Colonic mucosa (tissue), 4 donors: ENCODE data around the gene UTP3. TPM values are rescaled to one million over a fixed set of nuclear protein-coding genes. Genes with fewer than 3 reads are reported as not detected.

Experiments
- DNase-seq: peaks from one replicate; pipeline ENCODE4 v3.0.0-alpha.2; 2020
- H3K27ac ChIP-seq: fragments of 200-600 bp; one replicate; pipeline ENCODE4 v1.8.0; 2021
- H3K27me3 ChIP-seq: fragments of 200-600 bp; one replicate; pipeline ENCODE4 v1.8.0; 2021
- H3K36me3 ChIP-seq: fragments of 200-600 bp; one replicate; pipeline ENCODE4 v1.8.0; 2021
- H3K4me1 ChIP-seq: fragments of 200-600 bp; one replicate; pipeline ENCODE4 v1.8.0; 2021; ENCODE audit warnings: mild to moderate bottlenecking
- H3K4me3 ChIP-seq: fragments of 200-600 bp; one replicate; pipeline ENCODE4 v1.8.0; 2021
- H3K9ac ChIP-seq, 2 donors: one replicate each; pipeline ENCODE4 v1.7.0; 2013; ENCODE audit warnings: control low read depth in 2 of 2, low read depth in 2 of 2, low read length in 2 of 2
- H3K9me3 ChIP-seq: fragments of 200-600 bp; one replicate; pipeline ENCODE4 v1.8.0; 2021
- CTCF ChIP-seq: fragments of 200-600 bp; IDR thresholded peaks from one replicate; pipeline ENCODE4 v1.8.0; 2022; ENCODE audit warnings: antibody characterized with exemption, mild to moderate bottlenecking
- intact Hi-C: fragments of 100-400 bp; cut with DNase I; formaldehyde crosslinking; loops from one replicate; pipeline ENCODE4 v1.14.1; 2022
- total RNA-seq, 2 donors: library from RNA; stranded (reverse); fragmentation: NEBNext Ultra II Directional in 1 of 2; extraction: Animal tissue kit (Norgen Biotek cat#: 25700) in 1 of 2; gene quantifications; one replicate each; pipeline ENCODE4 v1.2.1, GENCODE V29; 2021
- donor health status: healthy.
- donor health status: DM: no; HTN: no; CAD: no.
- donor health status: DM: no; HTN: no; CAD: no.

The UTP3 gene
- total RNA-seq, 2 donors from 2014 or later = 20.0 to 22.8 TPM

GRCh38 chr4:70714079-70714887, 26.0 kb downstream of the UTP3 start:
- TF ChIP-seq CTCF = no peak
- H3K9me3 ChIP-seq = no peaks in the 10 kb centered on the region
- no peak overlapping the region for H3K27ac ChIP-seq

GRCh38 chr4:70715097-70715496, 26.8 kb downstream of the UTP3 start:
- Histone ChIP-seq H3K4me3 (no peak overlapping the region), H3K4me1 (no peaks in the 10 kb centered on the region), H3K36me3 (no peaks in the 10 kb centered on the region), H3K27me3 (no peaks in the 10 kb centered on the region), H3K9me3 (no peaks in the 10 kb centered on the region), H3K9ac (no peak overlapping the region), H3K27ac (no peak overlapping the region)
- no peak for TF ChIP-seq CTCF
- no peak for DNase-seq
- intact Hi-C loops = loop anchor here (10.0 kb wide), 1 partner anchor 120 kb away; the partner anchor contains the start of gene GRSF1

More at GRCh38 chr4:70714079-70714887, 26.0 kb downstream of the UTP3 start:
- Histone ChIP-seq H3K36me3 (no peaks in the 10 kb centered on the region), H3K4me1 (no peaks in the 10 kb centered on the region), H3K9ac (no peak overlapping the region), H3K27me3 (no peaks in the 10 kb centered on the region), H3K4me3 (no peak overlapping the region)
- intact Hi-C loops = loop anchor here (10.0 kb wide), 1 partner anchor 121 kb away; the partner anchor contains the start of gene GRSF1
- DNase-seq = no peak

GRCh38 chr4:70718811-70719604, 30.7 kb downstream of the UTP3 start:
- no peak overlapping the region for H3K9ac ChIP-seq
- no peak for DNase-seq
- H3K36me3 ChIP-seq = no peaks in the 10 kb centered on the region
- H3K27me3 ChIP-seq = no peaks in the 10 kb centered on the region
- H3K9me3 ChIP-seq = no peaks in the 10 kb centered on the region
- no peaks in the 10 kb centered on the region for H3K4me1 ChIP-seq
- no peak overlapping the region for H3K4me3 ChIP-seq
- TF ChIP-seq CTCF = no peak
- no peak overlapping the region for H3K27ac ChIP-seq
- intact Hi-C loops = loop anchor here (10.0 kb wide), 1 partner anchor 116 kb away; the partner anchor contains the start of gene GRSF1

- DNase-seq = no peak
- Histone ChIP-seq H3K27ac (no peak within 1 kb of the TSS), H3K9ac (peak within 1 kb of the TSS in 1 of 2 donors; percentile 28), H3K27me3 (no peaks in the 10 kb centered on the region), H3K9me3 (no peaks in the 10 kb centered on the region), H3K4me1 (no peaks in the 10 kb centered on the region), H3K36me3 (no peaks in the 10 kb centered on the region), H3K4me3 (no peak within 1 kb of the TSS)
- no peak for TF ChIP-seq CTCF
- intact Hi-C loops = no loop called here
These were observed 33.4 kb downstream of the UTP3 start, which contains the start of gene RUFY3 for GRCh38 chr4:70721747-70722146. Gene RUFY3 (plus strand): TSS chr4:70721964. CDS start chr4:70722574, 610 bp downstream.

GRCh38 chr4:70722199-70722791, 34.0 kb downstream of the UTP3 start:
- peak overlapping the region in 1 of 2 donors; percentile 28 for H3K9ac ChIP-seq
- DNase-seq = no peak
- no peaks in the 10 kb centered on the region for H3K27me3 ChIP-seq
- no peaks in the 10 kb centered on the region for H3K9me3 ChIP-seq
- no peak for TF ChIP-seq CTCF
- H3K4me1 ChIP-seq = no peaks in the 10 kb centered on the region
- intact Hi-C loops = no loop called here
- H3K4me3 ChIP-seq = no peak overlapping the region
- no peaks in the 10 kb centered on the region for H3K36me3 ChIP-seq
- H3K27ac ChIP-seq = no peak overlapping the region
